Ammon's horn (tissue), 1 donor: ENCODE results near the gene CDC42EP5.

Source experiments
- DNase-seq: peaks from one replicate; pipeline ENCODE4 v3.0.0-alpha.2; 2016; ENCODE audit warnings: low spot score

CDC42EP5 gene

GRCh38 chr19:54462047-54462654, 10.9 kb downstream of the CDC42EP5 start:
- no peak for DNase-seq

- no peak for DNase-seq
Observed at GRCh38 chr19:54461613-54462012, 11.5 kb downstream of the CDC42EP5 start.

GRCh38 chr19:54461210-54461609, 11.9 kb downstream of the CDC42EP5 start:
- no peak for DNase-seq

- no peak for DNase-seq
Observed at GRCh38 chr19:54460230-54461005, 12.7 kb downstream of the CDC42EP5 start.

GRCh38 chr19:54459282-54460229, 13.5 kb downstream of the CDC42EP5 start:
- DNase-seq = no peak

GRCh38 chr19:54458648-54459281, 14.3 kb downstream of the CDC42EP5 start:
- no peak for DNase-seq

- no peak for DNase-seq
Observed at GRCh38 chr19:54457773-54458647, 15.1 kb downstream of the CDC42EP5 start.

- no peak for DNase-seq
Observed at GRCh38 chr19:54456423-54457373, 16.4 kb downstream of the CDC42EP5 start.

- no peak for DNase-seq
Observed at GRCh38 chr19:54455786-54456422, 17.2 kb downstream of the CDC42EP5 start.

GRCh38 chr19:54454781-54455675, 18.1 kb downstream of the CDC42EP5 start:
- DNase-seq = no peak

GRCh38 chr19:54453921-54454780, 18.9 kb downstream of the CDC42EP5 start:
- peak; percentile 74 for DNase-seq

GRCh38 chr19:54452626-54453025, 20.5 kb downstream of the CDC42EP5 start:
- DNase-seq = no peak

- DNase-seq = no peak
Observed at GRCh38 chr19:54451997-54452396, 21.1 kb downstream of the CDC42EP5 start.

- no peak for DNase-seq
Observed at GRCh38 chr19:54451331-54451871, 21.7 kb downstream of the CDC42EP5 start.

- DNase-seq = no peak
Observed at GRCh38 chr19:54449701-54450069, 23.4 kb downstream of the CDC42EP5 start.

- DNase-seq = peak; percentile 100
Observed at GRCh38 chr19:54448774-54449700, 24.1 kb downstream of the CDC42EP5 start, which contains the start of gene LENG8. Gene LENG8 (plus strand): TSS chr19:54449199. CDS start chr19:54451345, 2,146 bp downstream.
